GM23248 (cell line): Measurements from ENCODE around the gene SLC39A2.

Experiments
- EZH2 ChIP-seq: fragments of 200-600 bp; sonication (generic); IDR thresholded peaks from 2 replicates; pipeline ENCODE4 v1.6.1; 2018; ENCODE audit warnings: antibody characterized with exemption, mild to moderate bottlenecking; ENCODE audit not compliant: insufficient read depth, poor library complexity, severe bottlenecking
- EZH2phosphoT487 ChIP-seq: fragments of 200-600 bp; sonication (generic); IDR thresholded peaks from 2 replicates; pipeline ENCODE4 v1.6.1; 2018; ENCODE audit warnings: antibody characterized with exemption, moderate library complexity, mild to moderate bottlenecking, low read depth; ENCODE audit not compliant: insufficient read depth

GRCh38 chr14:21029917-21030316 is 30.8 kb downstream of the SLC39A2 start, which contains the start of gene TPPP2:
- TF ChIP-seq EZH2 = no peak
- no peak for TF ChIP-seq EZH2phosphoT487
